ENCODE measurements around the gene CHGA.

Gene CHGA

GRCh38 chr14:92917041-92917940 lies 5.7 kb upstream of the CHGA start:
- no peak overlapping the region for H3K27ac ChIP-seq (ENCODE audit: low read length)
- H3K9me3 ChIP-seq (ENCODE audit: insufficient read depth, low read length, severe bottlenecking): peaks cover 6% of the 10 kb centered on the region
- no peaks in the 10 kb centered on the region for H3K36me3 ChIP-seq (ENCODE audit: insufficient read depth, low read length)
- DNase-seq: no peak
- H2AFZ ChIP-seq (ENCODE audit: low read depth, low read length): no peak overlapping the region
- peaks cover 7% of the 10 kb centered on the region; the same call in 1 of the 2 replicates for H4K20me1 ChIP-seq (ENCODE audit: insufficient read depth, low read length)
- no peaks in the 10 kb centered on the region for H3K4me1 ChIP-seq (ENCODE audit: insufficient read depth, low read length)
- TF ChIP-seq EZH2 (IDR thresholded peaks at IDR 0.05; ENCODE audit: borderline replicate concordance, low read depth, low read length, severe bottlenecking): no peak
- no peak for TF ChIP-seq CTCF (IDR thresholded peaks at IDR 0.05; ENCODE audit: borderline replicate concordance, extremely low read depth, low read length, poor library complexity, severe bottlenecking)
- no peak overlapping the region for H3K4me2 ChIP-seq (ENCODE audit: insufficient read depth, low read length)
- H3K9ac ChIP-seq (ENCODE audit: low read depth, low read length): no peak overlapping the region
- no peak overlapping the region for H3K4me3 ChIP-seq (ENCODE audit: low read depth in 1 of 2, low read length in 2 of 2)
- no peak for ATAC-seq (ENCODE audit: insufficient read depth, low read depth)
- no peaks in the 10 kb centered on the region for H3K27me3 ChIP-seq (ENCODE audit: insufficient read depth, low read length, poor library complexity)
- H3K79me2 ChIP-seq (ENCODE audit: insufficient read depth, low read length): no peaks in the 10 kb centered on the region

GRCh38 chr14:92917956-92918355 lies 5.0 kb upstream of the CHGA start:
- Histone ChIP-seq H3K4me2 (ENCODE audit: insufficient read depth, low read length) (no peak overlapping the region), H3K27ac (ENCODE audit: low read length) (no peak overlapping the region), H3K36me3 (ENCODE audit: insufficient read depth, low read length) (no peaks in the 10 kb centered on the region), H3K9ac (ENCODE audit: low read depth, low read length) (no peak overlapping the region), H3K4me1 (ENCODE audit: insufficient read depth, low read length) (no peaks in the 10 kb centered on the region), H3K79me2 (ENCODE audit: insufficient read depth, low read length) (no peaks in the 10 kb centered on the region), H3K4me3 (ENCODE audit: low read depth in 1 of 2, low read length in 2 of 2) (no peak overlapping the region), H2AFZ (ENCODE audit: low read depth, low read length) (no peak overlapping the region), H4K20me1 (ENCODE audit: insufficient read depth, low read length) (peaks cover 7% of the 10 kb centered on the region; the same call in 1 of the 2 replicates), H3K27me3 (ENCODE audit: insufficient read depth, low read length, poor library complexity) (no peaks in the 10 kb centered on the region), H3K9me3 (ENCODE audit: insufficient read depth, low read length, severe bottlenecking) (peaks cover 2% of the 10 kb centered on the region)
- TF ChIP-seq CTCF (IDR thresholded peaks at IDR 0.05; ENCODE audit: borderline replicate concordance, extremely low read depth, low read length, poor library complexity, severe bottlenecking) (no peak), EZH2 (IDR thresholded peaks at IDR 0.05; ENCODE audit: borderline replicate concordance, low read depth, low read length, severe bottlenecking) (no peak)
- ATAC-seq (ENCODE audit: insufficient read depth, low read depth): no peak
- DNase-seq: no peak

- DNase-seq (no peak), ATAC-seq (ENCODE audit: insufficient read depth, low read depth) (no peak)
- Histone ChIP-seq H3K27ac (ENCODE audit: low read length) (no peak overlapping the region), H3K9ac (ENCODE audit: low read depth, low read length) (no peak overlapping the region), H3K36me3 (ENCODE audit: insufficient read depth, low read length) (no peaks in the 10 kb centered on the region), H3K4me1 (ENCODE audit: insufficient read depth, low read length) (no peaks in the 10 kb centered on the region), H3K9me3 (ENCODE audit: insufficient read depth, low read length, severe bottlenecking) (no peaks in the 10 kb centered on the region), H4K20me1 (ENCODE audit: insufficient read depth, low read length) (peaks cover 7% of the 10 kb centered on the region), H3K4me3 (ENCODE audit: low read depth in 1 of 2, low read length in 2 of 2) (no peak overlapping the region), H3K4me2 (ENCODE audit: insufficient read depth, low read length) (no peak overlapping the region), H3K27me3 (ENCODE audit: insufficient read depth, low read length, poor library complexity) (no peaks in the 10 kb centered on the region), H3K79me2 (ENCODE audit: insufficient read depth, low read length) (no peaks in the 10 kb centered on the region), H2AFZ (ENCODE audit: low read depth, low read length) (no peak overlapping the region)
- TF ChIP-seq CTCF (IDR thresholded peaks at IDR 0.05; ENCODE audit: borderline replicate concordance, extremely low read depth, low read length, poor library complexity, severe bottlenecking) (no peak), EZH2 (IDR thresholded peaks at IDR 0.05; ENCODE audit: borderline replicate concordance, low read depth, low read length, severe bottlenecking) (no peak)
These were observed 2.9 kb upstream of the CHGA start for GRCh38 chr14:92920001-92920400.

Measured in DND-41 (cell line).